ENCODE data around the gene BMP7. TPM values are rescaled to one million over a fixed set of nuclear protein-coding genes. Genes with fewer than 3 reads are reported as not detected.
"Not testable (repeated sequence)": the region's sequence is repeated elsewhere in the genome, so short reads cannot be mapped to it uniquely, and the experiment has no call there.

BMP7 gene
- polyA plus RNA-seq, 4 donors: 0.92 to 3.4 TPM; not detected in 2

DNA sequence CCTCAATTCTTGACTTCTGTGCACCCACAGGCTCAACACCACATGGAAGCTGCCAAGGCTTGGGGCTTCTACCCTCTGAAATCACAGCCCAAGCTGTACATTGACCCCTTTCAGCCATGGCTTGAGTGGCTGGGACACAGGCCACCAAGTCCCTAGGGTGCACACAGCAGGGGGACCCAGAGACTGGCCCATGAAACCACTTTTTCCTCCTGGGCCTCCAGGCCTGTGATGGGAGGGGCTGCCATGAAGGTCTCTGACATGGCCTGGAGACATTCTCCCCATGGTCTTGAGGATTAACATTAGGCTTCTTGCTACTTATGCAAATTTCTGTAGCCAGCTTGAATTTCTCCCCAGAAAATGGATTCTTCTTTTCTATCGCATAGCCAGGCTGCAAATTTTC lies 26.7 kb downstream of the BMP7 start:
- not testable (repeated sequence) for H3K4me3 ChIP-seq (ENCODE audit: low read depth in 1 of 3, low read length in 3 of 3); H3K36me3 ChIP-seq (ENCODE audit: control insufficient read depth in 3 of 3, insufficient read depth in 2 of 3, low read depth in 1 of 3, low read length in 3 of 3); H3K27me3 ChIP-seq (ENCODE audit: control insufficient read depth in 3 of 3, insufficient read depth in 3 of 3, low read length in 3 of 3); FAIRE-seq; DNase-seq; H3K4me1 ChIP-seq (ENCODE audit: control insufficient read depth in 3 of 3, insufficient read depth in 2 of 3, low read depth in 1 of 3, low read length in 2 of 3); H3K9me3 ChIP-seq (ENCODE audit: control insufficient read depth in 2 of 2, insufficient read depth in 1 of 2, low read depth in 1 of 2, low read length in 1 of 2); H3K27ac ChIP-seq (ENCODE audit: low read depth in 1 of 3, low read length in 2 of 3)
- WGBS, 3 donors: 90 to 100% (median 94%) methylated on average over 1 of the region's 1 CpG

DNA sequence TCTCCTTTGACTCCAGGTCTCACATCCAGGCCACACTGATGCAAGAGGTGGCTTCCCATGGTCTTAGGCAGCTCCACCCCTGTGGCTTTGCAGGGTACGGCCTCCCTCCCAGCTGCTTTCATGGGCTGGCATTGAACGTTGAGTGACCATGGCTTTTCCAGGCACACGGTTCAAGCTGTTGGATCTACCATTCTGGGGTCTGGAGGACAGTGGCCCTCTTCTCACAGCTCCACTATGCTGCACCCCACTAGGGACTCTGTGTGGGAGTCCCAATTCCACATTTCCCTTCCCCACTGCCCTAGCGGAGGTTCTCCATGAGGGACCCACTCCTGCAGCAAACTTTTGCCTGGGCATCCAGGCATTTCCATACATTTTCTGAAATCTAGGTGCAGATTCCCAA lies 27.1 kb downstream of the BMP7 start:
- H3K36me3 ChIP-seq (ENCODE audit: control insufficient read depth in 3 of 3, insufficient read depth in 2 of 3, low read depth in 1 of 3, low read length in 3 of 3); FAIRE-seq: not testable (repeated sequence)

GRCh38 chr20:57238089-57238488 lies 28.4 kb downstream of the BMP7 start:
- no peak overlapping the region for H3K27ac ChIP-seq (ENCODE audit: low read depth in 1 of 3, low read length in 2 of 3)
- no peak for FAIRE-seq
- peaks cover 0 to under 1% (median 0%) of the 10 kb centered on the region in 3 donors for H3K27me3 ChIP-seq (ENCODE audit: control insufficient read depth in 3 of 3, insufficient read depth in 3 of 3, low read length in 3 of 3)
- no peak overlapping the region for H3K4me3 ChIP-seq (ENCODE audit: low read depth in 1 of 3, low read length in 3 of 3)
- WGBS, 3 donors: 92 to 95% (median 93%) methylated on average over 4 of the region's 4 CpGs
- DNase-seq: no peak
- no peaks in the 10 kb centered on the region for H3K36me3 ChIP-seq (ENCODE audit: control insufficient read depth in 3 of 3, insufficient read depth in 2 of 3, low read depth in 1 of 3, low read length in 3 of 3)
- H3K9me3 ChIP-seq (ENCODE audit: control insufficient read depth in 2 of 2, insufficient read depth in 1 of 2, low read depth in 1 of 2, low read length in 1 of 2): no peaks in the 10 kb centered on the region
- no peaks in the 10 kb centered on the region for H3K4me1 ChIP-seq (ENCODE audit: control insufficient read depth in 3 of 3, insufficient read depth in 2 of 3, low read depth in 1 of 3, low read length in 2 of 3)

More for the DNA sequence above, 27.1 kb downstream of the BMP7 start:
- WGBS, 3 donors: 65 to 79% (median 71%) methylated on average over 4 of the region's 4 CpGs
- DNase-seq; H3K4me3 ChIP-seq (ENCODE audit: low read depth in 1 of 3, low read length in 3 of 3); H3K27ac ChIP-seq (ENCODE audit: low read depth in 1 of 3, low read length in 2 of 3); H3K4me1 ChIP-seq (ENCODE audit: control insufficient read depth in 3 of 3, insufficient read depth in 2 of 3, low read depth in 1 of 3, low read length in 2 of 3); H3K27me3 ChIP-seq (ENCODE audit: control insufficient read depth in 3 of 3, insufficient read depth in 3 of 3, low read length in 3 of 3); H3K9me3 ChIP-seq (ENCODE audit: control insufficient read depth in 2 of 2, insufficient read depth in 1 of 2, low read depth in 1 of 2, low read length in 1 of 2): not testable (repeated sequence)

GRCh38 chr20:57237585-57237953 lies 28.9 kb downstream of the BMP7 start:
- Histone ChIP-seq H3K27ac (ENCODE audit: low read depth in 1 of 3, low read length in 2 of 3) (no peak overlapping the region), H3K27me3 (ENCODE audit: control insufficient read depth in 3 of 3, insufficient read depth in 3 of 3, low read length in 3 of 3) (peaks cover 0 to 2% (median 0%) of the 10 kb centered on the region in 3 donors), H3K4me3 (ENCODE audit: low read depth in 1 of 3, low read length in 3 of 3) (no peak overlapping the region), H3K36me3 (ENCODE audit: control insufficient read depth in 3 of 3, insufficient read depth in 2 of 3, low read depth in 1 of 3, low read length in 3 of 3) (no peaks in the 10 kb centered on the region), H3K9me3 (ENCODE audit: control insufficient read depth in 2 of 2, insufficient read depth in 1 of 2, low read depth in 1 of 2, low read length in 1 of 2) (no peaks in the 10 kb centered on the region), H3K4me1 (ENCODE audit: control insufficient read depth in 3 of 3, insufficient read depth in 2 of 3, low read depth in 1 of 3, low read length in 2 of 3) (no peaks in the 10 kb centered on the region)
- DNase-seq (no peak), FAIRE-seq (no peak)
- 56 to 80% (median 73%) methylated on average over 3 of the region's 3 CpGs for WGBS, 3 donors

DNA sequence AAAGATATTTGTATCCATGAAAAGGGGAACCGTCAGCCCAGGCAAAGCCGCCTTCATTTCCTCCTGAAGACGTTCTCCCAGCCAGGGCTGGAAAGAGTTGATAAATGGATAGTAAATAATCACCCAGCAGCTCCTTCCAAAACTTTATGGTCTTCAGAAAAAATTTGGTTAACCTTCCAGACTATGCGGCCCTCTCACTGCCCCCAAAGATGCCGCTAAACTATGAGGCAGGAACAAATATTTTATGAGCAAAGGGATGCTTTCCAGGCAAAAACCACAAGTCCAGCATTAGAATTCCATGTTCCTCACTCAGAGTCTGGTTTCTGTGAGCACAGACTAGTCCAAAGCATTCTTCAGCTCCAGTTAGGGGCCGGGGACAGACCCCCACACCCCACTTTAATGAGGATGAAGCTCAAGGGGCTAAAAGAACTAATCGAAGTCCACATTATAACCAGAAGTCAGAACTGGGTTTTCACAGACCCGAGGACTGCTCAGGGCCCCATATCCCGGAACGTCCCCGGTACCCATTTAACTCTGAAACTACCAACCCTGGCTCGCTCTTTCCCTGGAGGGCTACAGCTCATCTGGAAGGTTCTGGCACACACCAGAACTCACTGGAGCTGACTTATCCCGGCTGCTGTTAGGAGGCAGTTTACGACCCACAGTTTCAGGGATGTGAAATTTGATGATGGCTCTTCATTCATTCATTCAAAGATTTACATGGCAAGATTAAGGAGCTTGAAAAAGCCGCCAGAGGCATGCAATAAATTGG lies 29.4 kb downstream of the BMP7 start:
- Histone ChIP-seq H3K4me1 (ENCODE audit: control insufficient read depth in 3 of 3, insufficient read depth in 2 of 3, low read depth in 1 of 3, low read length in 2 of 3) (no peaks in the 10 kb centered on the region), H3K4me3 (ENCODE audit: low read depth in 1 of 3, low read length in 3 of 3) (no peak overlapping the region), H3K36me3 (ENCODE audit: control insufficient read depth in 3 of 3, insufficient read depth in 2 of 3, low read depth in 1 of 3, low read length in 3 of 3) (no peaks in the 10 kb centered on the region), H3K27ac (ENCODE audit: low read depth in 1 of 3, low read length in 2 of 3) (no peak overlapping the region), H3K9me3 (ENCODE audit: control insufficient read depth in 2 of 2, insufficient read depth in 1 of 2, low read depth in 1 of 2, low read length in 1 of 2) (no peaks in the 10 kb centered on the region), H3K27me3 (ENCODE audit: control insufficient read depth in 3 of 3, insufficient read depth in 3 of 3, low read length in 3 of 3) (peaks cover 0 to 2% (median 0%) of the 10 kb centered on the region in 3 donors)
- FAIRE-seq: no peak
- DNase-seq: no peak
- WGBS, 3 donors: 63 to 74% (median 68%) methylated on average over 15 of the region's 15 CpGs

- WGBS, 3 donors: 47 to 52% (median 52%) methylated on average over 11 of the region's 11 CpGs
- no peak for FAIRE-seq
- no peaks in the 10 kb centered on the region for H3K36me3 ChIP-seq (ENCODE audit: control insufficient read depth in 3 of 3, insufficient read depth in 2 of 3, low read depth in 1 of 3, low read length in 3 of 3)
- H3K27ac ChIP-seq (ENCODE audit: low read depth in 1 of 3, low read length in 2 of 3): no peak overlapping the region
- H3K9me3 ChIP-seq (ENCODE audit: control insufficient read depth in 2 of 2, insufficient read depth in 1 of 2, low read depth in 1 of 2, low read length in 1 of 2): no peaks in the 10 kb centered on the region
- H3K4me1 ChIP-seq (ENCODE audit: control insufficient read depth in 3 of 3, insufficient read depth in 2 of 3, low read depth in 1 of 3, low read length in 2 of 3): no peaks in the 10 kb centered on the region
- no peak for DNase-seq
- no peak overlapping the region for H3K4me3 ChIP-seq (ENCODE audit: low read depth in 1 of 3, low read length in 3 of 3)
- H3K27me3 ChIP-seq (ENCODE audit: control insufficient read depth in 3 of 3, insufficient read depth in 3 of 3, low read length in 3 of 3): peaks cover 0 to 2% (median 0%) of the 10 kb centered on the region in 3 donors
Measured at GRCh38 chr20:57234556-57235251, 31.7 kb downstream of the BMP7 start.

DNA sequence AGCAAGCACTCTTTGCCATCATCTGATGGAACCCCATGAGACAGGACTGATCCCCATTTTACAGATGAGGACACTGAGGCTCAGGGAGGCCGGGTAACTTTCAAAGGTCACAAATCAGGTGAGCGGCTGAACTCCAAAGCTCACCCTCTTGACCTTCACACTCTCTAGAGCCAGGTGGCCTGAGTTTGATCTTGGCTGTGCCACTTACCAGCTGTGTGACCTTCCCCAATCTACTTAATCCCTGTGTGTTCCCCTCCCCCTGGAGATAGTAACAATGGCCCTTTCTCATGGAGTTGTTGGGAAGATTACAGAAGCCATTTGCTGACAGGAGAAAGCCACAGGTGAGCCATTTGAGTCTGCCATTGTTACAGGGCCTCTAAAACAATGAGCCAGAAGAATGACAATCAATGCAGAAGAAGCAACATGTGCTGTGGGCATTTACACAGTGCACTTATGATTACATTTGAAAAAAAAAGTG lies 34.5 kb downstream of the BMP7 start:
- no peak overlapping the region for H3K27ac ChIP-seq (ENCODE audit: low read depth in 1 of 3, low read length in 2 of 3)
- DNase-seq (no peak), FAIRE-seq (no peak)
- no peaks in the 10 kb centered on the region for H3K9me3 ChIP-seq (ENCODE audit: control insufficient read depth in 2 of 2, insufficient read depth in 1 of 2, low read depth in 1 of 2, low read length in 1 of 2)
- H3K36me3 ChIP-seq (ENCODE audit: control insufficient read depth in 3 of 3, insufficient read depth in 2 of 3, low read depth in 1 of 3, low read length in 3 of 3): no peaks in the 10 kb centered on the region
- 48 to 81% (median 67%) methylated on average over 2 of the region's 2 CpGs for WGBS, 3 donors
- no peak overlapping the region for H3K4me3 ChIP-seq (ENCODE audit: low read depth in 1 of 3, low read length in 3 of 3)
- no peaks in the 10 kb centered on the region for H3K4me1 ChIP-seq (ENCODE audit: control insufficient read depth in 3 of 3, insufficient read depth in 2 of 3, low read depth in 1 of 3, low read length in 2 of 3)
- H3K27me3 ChIP-seq (ENCODE audit: control insufficient read depth in 3 of 3, insufficient read depth in 3 of 3, low read length in 3 of 3): peaks cover 0 to 2% (median 0%) of the 10 kb centered on the region in 3 donors

- H3K27ac ChIP-seq (ENCODE audit: low read depth in 1 of 3, low read length in 2 of 3): no peak overlapping the region
- DNase-seq (no peak), FAIRE-seq (no peak)
- H3K27me3 ChIP-seq (ENCODE audit: control insufficient read depth in 3 of 3, insufficient read depth in 3 of 3, low read length in 3 of 3): peaks cover 0 to 2% (median 0%) of the 10 kb centered on the region in 3 donors
- no peaks in the 10 kb centered on the region for H3K36me3 ChIP-seq (ENCODE audit: control insufficient read depth in 3 of 3, insufficient read depth in 2 of 3, low read depth in 1 of 3, low read length in 3 of 3)
- H3K9me3 ChIP-seq (ENCODE audit: control insufficient read depth in 2 of 2, insufficient read depth in 1 of 2, low read depth in 1 of 2, low read length in 1 of 2): no peaks in the 10 kb centered on the region
- WGBS, 3 donors: 64 to 70% (median 70%) methylated on average over 8 of the region's 8 CpGs
- no peaks in the 10 kb centered on the region for H3K4me1 ChIP-seq (ENCODE audit: control insufficient read depth in 3 of 3, insufficient read depth in 2 of 3, low read depth in 1 of 3, low read length in 2 of 3)
- H3K4me3 ChIP-seq (ENCODE audit: low read depth in 1 of 3, low read length in 3 of 3): no peak overlapping the region
Measured at GRCh38 chr20:57231161-57231560, 35.3 kb downstream of the BMP7 start.
